GM21528 (cell line): Measurements from ENCODE around the gene CRYL1.

Experiments
- ATAC-seq: cut with Tn5 transposase; IDR thresholded peaks from one replicate; pipeline ENCODE4 v1.9.1; 2021; ENCODE audit warnings: mild to moderate bottlenecking, moderate library complexity; ENCODE audit not compliant: unreplicated experiment, low FRiP score

Gene CRYL1

GRCh38 chr13:20388184-20388583 is 137.5 kb downstream of the CRYL1 start:
- ATAC-seq = no peak

GRCh38 chr13:20387441-20387971 is 138.2 kb downstream of the CRYL1 start:
- no peak for ATAC-seq

- ATAC-seq = no peak
Observed at GRCh38 chr13:20387006-20387405, 138.7 kb downstream of the CRYL1 start.

- no peak for ATAC-seq
Observed at GRCh38 chr13:20383058-20383457, 142.6 kb downstream of the CRYL1 start.

- ATAC-seq = no peak
Observed at GRCh38 chr13:20381401-20381800, 144.3 kb downstream of the CRYL1 start.

GRCh38 chr13:20378721-20379120 is 146.9 kb downstream of the CRYL1 start:
- no peak for ATAC-seq

GRCh38 chr13:20377720-20378119 is 147.9 kb downstream of the CRYL1 start:
- ATAC-seq = no peak

GRCh38 chr13:20375871-20376270 is 149.8 kb downstream of the CRYL1 start:
- ATAC-seq = no peak

GRCh38 chr13:20373861-20374260 is 151.8 kb downstream of the CRYL1 start:
- no peak for ATAC-seq

GRCh38 chr13:20371825-20372224 is 153.8 kb downstream of the CRYL1 start:
- no peak for ATAC-seq

- no peak for ATAC-seq
Observed at GRCh38 chr13:20370815-20371421, 154.7 kb downstream of the CRYL1 start.

- ATAC-seq = no peak
Observed at GRCh38 chr13:20369886-20370361, 155.7 kb downstream of the CRYL1 start.

- no peak for ATAC-seq
Observed at GRCh38 chr13:20366056-20366455, 159.6 kb downstream of the CRYL1 start.

GRCh38 chr13:20363603-20364002 is 162.1 kb downstream of the CRYL1 start:
- no peak for ATAC-seq

GRCh38 chr13:20363172-20363571 is 162.5 kb downstream of the CRYL1 start:
- ATAC-seq = no peak

GRCh38 chr13:20362484-20363041 is 163.1 kb downstream of the CRYL1 start:
- no peak for ATAC-seq

- ATAC-seq = no peak
Observed at GRCh38 chr13:20360835-20361412, 164.7 kb downstream of the CRYL1 start.

GRCh38 chr13:20360041-20360491 is 165.6 kb downstream of the CRYL1 start:
- ATAC-seq = no peak

- ATAC-seq = no peak
Observed at GRCh38 chr13:20359335-20359734, 166.3 kb downstream of the CRYL1 start.

- no peak for ATAC-seq
Observed at GRCh38 chr13:20358022-20358421, 167.6 kb downstream of the CRYL1 start.

- no peak for ATAC-seq
Observed at GRCh38 chr13:20356444-20356843, 169.2 kb downstream of the CRYL1 start.

- ATAC-seq = no peak
Observed at GRCh38 chr13:20354722-20355121, 170.9 kb downstream of the CRYL1 start.
